ENCODE data around the gene UIMC1.
A peak's percentile ranks its signal among the peaks of the same experiment; 100 is the strongest.
"Not testable (repeated sequence)": the region's sequence is repeated elsewhere in the genome, so short reads cannot be mapped to it uniquely, and the experiment has no call there.

The UIMC1 gene

DNA sequence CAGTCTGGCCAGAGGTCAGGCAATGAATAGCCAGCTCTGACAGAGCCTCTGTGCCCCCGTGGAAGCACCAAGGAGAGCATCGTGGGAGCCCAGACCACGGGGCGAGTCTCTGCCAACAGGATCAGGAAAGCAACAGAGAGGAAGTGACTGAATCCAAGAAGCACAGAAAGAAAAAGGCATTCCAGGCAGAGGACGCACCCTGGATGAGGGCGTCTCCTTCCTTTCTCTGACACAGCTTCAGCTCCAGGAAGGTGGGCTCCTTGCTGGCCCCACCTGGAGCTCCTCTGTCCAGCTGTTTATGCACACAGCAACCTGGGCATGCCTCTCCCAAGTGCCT lies 124.0 kb downstream of the UIMC1 start:
- DNase-seq = no peak

GRCh38 chr5:176881816-176882566 lies 124.6 kb downstream of the UIMC1 start:
- no peak for DNase-seq

DNA sequence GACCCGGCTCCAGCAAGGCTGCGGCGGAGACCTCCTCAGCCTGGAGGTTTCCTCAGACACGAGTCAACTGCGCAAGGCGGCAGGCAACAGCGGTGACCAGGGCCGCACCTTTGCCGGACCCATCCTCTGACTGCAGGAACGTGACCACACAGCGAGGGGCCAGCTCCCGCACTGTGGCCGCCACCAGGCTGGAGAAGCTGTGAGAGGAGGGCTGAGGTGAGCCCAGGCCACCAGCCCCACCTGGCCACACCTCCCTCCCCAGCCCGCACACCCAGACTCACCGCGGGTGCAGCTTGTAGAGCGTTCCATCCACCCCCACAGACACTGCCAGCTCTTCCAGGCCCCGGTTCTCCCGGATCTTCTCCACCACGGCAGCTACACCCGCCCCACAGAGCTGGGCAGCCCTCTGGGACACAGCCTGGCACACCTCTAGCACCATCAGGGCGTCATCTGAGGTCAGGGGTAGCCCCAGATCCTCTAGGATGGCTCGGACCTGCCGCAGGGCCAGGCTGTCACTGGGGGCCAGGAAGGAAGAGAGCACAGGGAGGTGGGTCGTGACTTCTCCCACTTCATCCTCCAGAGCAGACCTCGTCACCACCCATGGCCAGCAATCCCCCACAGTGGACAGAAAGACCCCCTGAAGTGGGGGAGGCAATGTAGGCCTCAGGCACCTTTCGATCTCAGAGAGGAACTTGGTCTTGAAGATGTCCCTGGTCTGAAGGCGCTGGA lies 125.4 kb downstream of the UIMC1 start:
- no peak for DNase-seq

DNA sequence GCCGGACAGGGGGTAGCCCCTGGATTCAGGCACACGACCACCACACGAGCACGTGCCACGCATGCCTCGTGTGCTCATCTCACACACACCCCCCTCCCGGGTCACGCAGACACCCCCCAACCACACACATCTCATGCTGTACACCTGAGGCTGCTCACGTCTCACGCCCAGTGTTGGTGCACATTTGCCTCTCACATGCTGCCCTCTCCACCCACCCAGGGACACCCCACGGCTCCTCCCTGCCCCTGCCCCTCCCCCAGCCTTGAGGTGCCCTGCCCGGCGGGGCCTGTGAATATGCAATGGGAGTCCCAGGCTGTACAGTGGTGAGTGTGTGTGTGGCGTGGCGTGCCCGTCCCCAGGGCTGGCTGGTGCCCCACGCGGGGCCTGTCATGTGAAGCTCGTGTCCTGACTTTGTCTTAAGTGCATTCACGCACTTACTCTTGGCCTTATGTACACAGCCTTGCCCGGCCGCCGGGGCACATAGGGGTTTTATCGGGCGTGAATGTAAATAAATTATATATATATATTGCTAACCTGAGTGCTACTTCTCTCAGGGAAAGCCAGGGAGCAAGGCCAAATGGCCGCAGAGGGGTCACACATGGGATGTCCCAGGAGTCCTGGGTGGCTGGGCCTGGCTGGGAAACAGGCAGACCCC lies 126.1 kb downstream of the UIMC1 start:
- DNase-seq = no peak

GRCh38 chr5:176879663-176880361 lies 126.8 kb downstream of the UIMC1 start:
- DNase-seq = no peak

DNA sequence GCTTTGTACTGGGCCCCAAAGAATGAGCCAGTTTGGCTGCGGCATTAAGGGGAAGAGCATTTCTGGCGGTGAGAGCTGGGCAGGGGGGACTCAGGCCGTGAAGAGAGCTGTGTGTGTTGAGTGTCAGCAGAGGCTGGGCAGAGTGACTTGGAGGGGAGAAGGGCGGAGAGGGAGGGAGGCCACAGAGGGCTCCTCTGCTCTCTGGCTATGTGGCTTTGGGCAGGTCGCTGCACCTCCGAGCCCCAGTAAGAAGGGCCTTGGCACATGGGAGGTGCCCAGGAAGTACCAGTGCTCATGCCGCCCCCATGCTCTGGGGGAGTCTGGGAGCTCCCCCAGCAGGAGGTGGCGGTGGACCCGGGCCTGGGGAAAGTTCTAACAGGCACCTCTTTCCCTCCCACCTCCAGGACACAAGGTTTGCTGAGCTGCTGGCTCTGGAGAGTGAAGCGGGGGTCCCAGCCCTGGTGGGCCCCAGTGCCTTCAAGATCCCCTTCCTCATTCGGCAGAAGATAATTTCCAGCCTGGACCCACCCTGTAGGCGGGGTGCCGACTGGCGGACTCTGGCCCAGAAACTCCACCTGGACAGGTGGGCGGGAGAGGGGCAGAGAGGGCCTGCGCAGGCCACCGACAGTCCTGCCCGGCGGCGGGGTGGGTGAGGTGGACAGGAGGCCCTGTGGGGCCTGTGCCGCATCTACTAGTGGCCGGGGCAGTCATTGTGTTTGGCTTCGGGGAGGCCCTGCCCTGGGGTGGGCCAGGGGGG lies 127.5 kb downstream of the UIMC1 start:
- no peak for DNase-seq

DNA sequence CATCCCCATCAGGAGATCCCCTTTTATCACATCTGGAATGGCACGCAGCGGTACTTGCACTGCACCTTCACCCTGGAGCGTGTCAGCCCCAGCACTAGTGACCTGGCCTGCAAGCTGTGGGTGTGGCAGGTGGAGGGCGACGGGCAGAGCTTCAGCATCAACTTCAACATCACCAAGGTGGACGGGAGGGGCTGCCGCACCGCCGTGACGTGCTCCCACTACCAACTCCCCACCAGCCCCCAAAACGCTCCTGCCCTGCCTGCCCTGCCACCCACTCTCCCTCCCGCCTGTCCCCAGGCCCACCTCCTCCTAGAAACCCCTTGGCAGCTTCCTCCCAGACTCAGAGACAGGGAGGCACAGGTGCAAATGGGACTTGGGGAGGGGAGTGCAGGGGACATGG lies 128.1 kb downstream of the UIMC1 start:
- no peak for DNase-seq

GRCh38 chr5:176877793-176878331 lies 128.7 kb downstream of the UIMC1 start:
- DNase-seq = no peak

- no peak for DNase-seq
These were observed 129.8 kb downstream of the UIMC1 start for GRCh38 chr5:176876506-176877431.

DNA sequence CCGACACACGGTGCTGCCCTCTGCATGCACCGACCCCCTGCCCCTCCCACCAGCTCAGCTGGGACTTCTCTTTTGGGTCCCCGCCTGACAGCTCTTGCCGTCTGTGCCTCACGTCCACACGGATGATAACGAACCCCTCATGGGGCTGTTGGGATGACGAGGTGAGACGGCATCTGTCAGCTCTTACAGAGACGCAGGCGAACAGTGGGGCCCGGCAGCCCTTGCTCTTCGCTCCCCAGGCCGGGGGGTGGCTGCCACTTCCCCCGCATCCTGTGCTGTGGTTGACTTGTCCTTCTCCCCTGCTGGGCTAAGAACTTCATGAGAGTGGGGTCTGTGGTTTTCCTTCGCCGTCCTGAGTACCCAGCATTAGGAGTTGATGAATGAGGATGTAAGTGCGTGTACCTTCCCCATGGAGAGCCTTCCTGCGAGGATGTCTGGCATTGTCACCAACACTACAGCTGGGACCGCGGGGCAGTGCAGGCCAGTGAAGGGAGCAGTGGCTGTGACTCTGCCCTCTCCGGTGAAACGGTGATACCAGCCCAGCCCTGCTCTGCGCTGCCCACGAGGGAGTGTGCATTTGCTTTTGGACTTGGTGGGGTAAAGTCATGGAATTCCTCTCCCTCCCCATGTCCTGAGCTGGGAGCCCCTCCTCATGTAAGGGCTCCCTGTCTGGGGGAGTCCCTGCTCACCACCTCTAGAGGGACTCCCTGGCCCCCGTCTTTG lies 130.6 kb downstream of the UIMC1 start:
- DNase-seq = no peak

DNA sequence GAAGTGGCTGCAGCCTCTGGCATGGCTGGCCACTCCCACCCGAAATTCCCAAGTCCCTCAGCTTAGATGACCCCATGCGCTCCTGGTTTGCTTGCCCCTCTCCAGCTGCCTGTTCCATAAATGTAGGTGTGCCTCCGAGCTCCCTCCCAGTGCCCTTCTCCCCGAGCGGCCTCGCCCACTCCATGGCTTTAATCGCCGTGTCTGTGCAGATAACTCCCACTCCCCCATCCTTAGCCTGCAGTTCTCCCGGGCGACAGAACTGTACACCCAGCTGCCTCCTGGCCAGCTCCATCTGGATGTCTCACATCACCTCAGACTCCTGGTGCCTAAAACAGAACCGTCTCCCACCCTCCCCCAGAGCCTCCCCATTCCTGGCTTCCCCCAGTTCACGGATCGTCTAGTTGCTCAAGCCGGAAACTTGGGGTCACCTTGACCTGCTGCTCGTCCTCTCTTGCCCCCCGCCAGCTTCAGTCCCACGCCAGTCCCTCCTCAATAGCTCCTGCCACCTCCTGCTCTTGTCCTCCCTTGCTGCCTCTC lies 131.5 kb downstream of the UIMC1 start:
- DNase-seq = no peak

- DNase-seq = no peak
These were observed 132.3 kb downstream of the UIMC1 start for GRCh38 chr5:176874198-176874780.

- DNase-seq = no peak
These were observed 132.9 kb downstream of the UIMC1 start for GRCh38 chr5:176873541-176874172.

- not testable (repeated sequence) for DNase-seq
These were observed 133.6 kb downstream of the UIMC1 start for GRCh38 chr5:176873011-176873410.

DNA sequence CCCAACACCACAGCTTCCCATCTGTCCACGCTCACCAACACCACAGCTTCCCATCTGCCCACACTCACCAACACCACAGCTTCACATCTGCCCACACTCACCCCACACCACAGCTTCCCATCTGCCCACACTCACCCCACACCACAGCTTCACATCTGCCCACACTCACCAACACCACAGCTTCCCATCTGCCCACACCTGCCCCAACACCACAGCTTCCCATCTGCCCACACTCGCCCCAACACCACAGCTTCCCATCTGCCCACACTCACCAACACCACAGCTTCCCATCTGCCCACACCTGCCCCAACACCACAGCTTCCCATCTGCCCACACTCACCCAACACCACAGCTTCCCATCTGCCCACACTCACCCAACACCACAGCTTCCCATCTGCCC lies 134.0 kb downstream of the UIMC1 start:
- DNase-seq = not testable (repeated sequence)

DNA sequence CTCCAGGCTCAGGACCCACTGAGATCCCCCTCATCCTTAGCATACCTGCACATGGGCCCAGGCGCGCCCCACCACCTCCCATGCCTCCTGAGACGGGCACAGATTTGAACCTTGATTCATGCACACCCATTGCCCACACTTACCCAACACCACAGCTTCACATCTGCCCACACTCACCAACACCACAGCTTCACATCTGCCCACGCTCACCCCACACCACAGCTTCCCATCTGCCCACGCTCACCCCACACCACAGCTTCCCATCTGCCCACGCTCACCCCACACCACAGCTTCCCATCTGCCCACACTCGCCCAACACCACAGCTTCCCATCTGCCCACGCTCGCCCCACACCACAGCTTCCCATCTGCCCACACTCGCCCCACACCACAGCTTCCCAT lies 135.9 kb downstream of the UIMC1 start:
- not testable (repeated sequence) for DNase-seq

- peak in 3 of 14 donors; percentile 1 to 65 (median 12) for DNase-seq
These were observed 136.4 kb downstream of the UIMC1 start for GRCh38 chr5:176870110-176870591.

DNA sequence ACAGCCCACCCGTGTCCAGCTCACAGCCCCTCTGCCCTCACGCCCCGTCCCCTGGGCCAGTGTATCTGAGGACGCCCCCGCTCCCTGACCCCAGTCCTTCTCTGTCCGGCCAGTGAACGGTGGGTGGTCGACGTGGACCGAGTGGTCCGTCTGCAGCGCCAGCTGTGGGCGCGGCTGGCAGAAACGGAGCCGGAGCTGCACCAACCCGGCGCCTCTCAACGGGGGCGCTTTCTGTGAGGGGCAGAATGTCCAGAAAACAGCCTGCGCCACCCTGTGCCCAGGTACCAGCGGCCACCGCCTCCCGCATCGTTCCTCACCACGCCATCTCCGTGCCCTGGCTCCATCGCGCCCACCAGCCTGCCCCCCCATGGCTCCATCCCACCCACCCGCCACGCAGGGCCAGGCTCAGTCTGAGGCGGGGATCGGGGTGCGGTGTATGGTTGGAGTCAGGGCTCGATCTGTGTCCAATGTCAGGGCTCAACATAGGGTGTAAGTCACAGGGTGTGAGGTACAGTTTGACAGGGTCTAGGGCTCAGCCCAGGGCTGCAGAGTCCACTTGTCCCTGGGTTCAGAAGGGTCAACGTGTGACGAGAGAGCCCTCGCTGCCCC lies 137.0 kb downstream of the UIMC1 start:
- DNase-seq = no peak
